CD14-positive monocyte (primary cell): Measurements from ENCODE around the gene STON2. TPM values are rescaled to one million over a fixed set of nuclear protein-coding genes. Genes with fewer than 3 reads are reported as not detected.
A peak's percentile ranks its signal among the peaks of the same experiment; 100 is the strongest.

Experiments
- DNase-seq, 3 donors: peaks; one replicate each; pipeline ENCODE4 v3.0.0-alpha.2; 2011 to 2022
- H2AFZ ChIP-seq: 2 replicates; pipeline ENCODE4 v1.6.0; 2012; ENCODE audit warnings: mild to moderate bottlenecking, low read depth, low read length, inconsistent platforms; ENCODE audit not compliant: insufficient read depth, poor library complexity, severe bottlenecking
- H3K27ac ChIP-seq, 2 donors: 1 replicate in 1 of 2; 2 replicates in 1 of 2; pipeline ENCODE4 v1.5.1; 2012 to 2013; ENCODE audit warnings: low read length in 2 of 2, control low read depth in 1 of 2, inconsistent platforms in 1 of 2, low read depth in 1 of 2, mild to moderate bottlenecking in 1 of 2
- H3K27me3 ChIP-seq, 2 donors: one replicate each; pipeline versions ENCODE4 v1.6.0 to v1.6.1; 2011 to 2013; ENCODE audit warnings: low read length in 2 of 2; ENCODE audit not compliant: control insufficient read depth in 2 of 2, insufficient read depth in 2 of 2
- H3K36me3 ChIP-seq, 2 donors: replicated peaks in 1 of 2; 1 replicate in 1 of 2; 2 replicates in 1 of 2; pipeline versions ENCODE4 v1.5.1 to v1.6.1; 2012 to 2013; ENCODE audit warnings: low read length in 2 of 2, control low read depth in 1 of 2, inconsistent platforms in 1 of 2, mild to moderate bottlenecking in 1 of 2; ENCODE audit not compliant: insufficient read depth in 2 of 2, control insufficient read depth in 1 of 2
- H3K4me1 ChIP-seq, 2 donors: 1 replicate in 1 of 2; 2 replicates in 1 of 2; pipeline versions ENCODE4 v1.5.1 to v1.6.1; 2012 to 2013; ENCODE audit warnings: low read length in 2 of 2, control low read depth in 1 of 2, inconsistent platforms in 1 of 2, mild to moderate bottlenecking in 1 of 2, moderate library complexity in 1 of 2; ENCODE audit not compliant: insufficient read depth in 2 of 2, control insufficient read depth in 1 of 2
- H3K4me2 ChIP-seq: replicated peaks from 2 replicates; pipeline ENCODE3; 2012; ENCODE audit warnings: low read length, moderate library complexity, mild to moderate bottlenecking; ENCODE audit not compliant: poor library complexity, severe bottlenecking; ENCODE audit errors: extremely low read depth
- H3K4me3 ChIP-seq, 3 experiments: fragments of 200-600 bp in 1 of 3; sonication (generic) in 1 of 3; replicated peaks in 1 of 3; 1 replicate in 2 of 3; 2 replicates in 1 of 3; pipeline ENCODE4 v1.5.1; 2011 to 2013; ENCODE audit warnings: low read length in 3 of 3, mild to moderate bottlenecking in 3 of 3, control low read depth in 2 of 3, low read depth in 2 of 3, inconsistent platforms in 1 of 3, moderate library complexity in 1 of 3
- H3K79me2 ChIP-seq: 2 replicates; pipeline ENCODE4 v1.6.0; 2012; ENCODE audit warnings: mild to moderate bottlenecking, control low read depth, inconsistent platforms, low read length, moderate library complexity; ENCODE audit not compliant: insufficient read depth
- H3K9ac ChIP-seq: 2 replicates; pipeline ENCODE4 v1.6.0; 2017; ENCODE audit warnings: low read length, mild to moderate bottlenecking; ENCODE audit not compliant: insufficient read depth, poor library complexity, severe bottlenecking
- H3K9me3 ChIP-seq, 2 donors: replicated peaks in 1 of 2; 1 replicate in 1 of 2; 2 replicates in 1 of 2; pipeline versions ENCODE4 v1.5.1 to v1.6.1; 2012 to 2013; ENCODE audit warnings: low read length in 2 of 2, control low read depth in 1 of 2; ENCODE audit not compliant: control insufficient read depth in 1 of 2, insufficient read depth in 1 of 2
- H4K20me1 ChIP-seq: 2 replicates; pipeline ENCODE4 v1.6.0; 2012; ENCODE audit warnings: mild to moderate bottlenecking, low read length, control low read depth, moderate library complexity; ENCODE audit not compliant: insufficient read depth
- H3K27ac Mint-ChIP-seq, 7 donors: one replicate each; pipeline ENCODE4 v1.8.0; 2020; ENCODE audit warnings: mild to moderate bottlenecking in 7 of 7, mixed read lengths in 7 of 7, moderate library complexity in 6 of 7, inconsistent platforms in 2 of 7
- H3K27me3 Mint-ChIP-seq, 3 donors: one replicate each; pipeline ENCODE4 v1.8.0; 2021 to 2022; ENCODE audit warnings: low read depth in 3 of 3, mild to moderate bottlenecking in 3 of 3, mixed read lengths in 3 of 3, moderate library complexity in 3 of 3, inconsistent platforms in 1 of 3
- H3K36me3 Mint-ChIP-seq, 2 donors: one replicate each; pipeline ENCODE4 v1.8.0; 2020; ENCODE audit warnings: mixed read lengths in 2 of 2, inconsistent platforms in 1 of 2, mild to moderate bottlenecking in 1 of 2
- H3K4me1 Mint-ChIP-seq: one replicate; pipeline ENCODE4 v1.8.0; 2020; ENCODE audit warnings: mild to moderate bottlenecking, mixed read lengths
- H3K4me3 Mint-ChIP-seq, 2 donors: one replicate each; pipeline ENCODE4 v1.8.0; 2020; ENCODE audit warnings: mild to moderate bottlenecking in 2 of 2, mixed read lengths in 2 of 2, moderate library complexity in 1 of 2
- H3K9me3 Mint-ChIP-seq, 7 donors: one replicate each; pipeline ENCODE4 v1.8.0; 2020 to 2022; ENCODE audit warnings: mixed read lengths in 7 of 7, mild to moderate bottlenecking in 6 of 7, moderate library complexity in 6 of 7, inconsistent platforms in 2 of 7
- CTCF ChIP-seq: fragments of 200-600 bp; IDR thresholded peaks from one replicate; pipeline ENCODE4 v1.8.0; 2022; ENCODE audit warnings: antibody characterized with exemption, mild to moderate bottlenecking
- WGBS: methylation state at CpG from one replicate; pipeline ENCODE4 v1.1.5; 2013; ENCODE audit warnings: missing lambda C conversion rate; ENCODE audit not compliant: insufficient coverage; 5-methylcytosine and 5-hydroxymethylcytosine counted together
- intact Hi-C, 2 donors: fragments of 100-400 bp; cut with micrococcal nuclease; formaldehyde crosslinking; loops; one replicate each; pipeline versions ENCODE4 v1.15.0 to v1.15.1; 2023
- polyA plus RNA-seq, 3 donors: library from polyadenylated mRNA; depleted of rRNA in 1 of 3; unstranded in 2 of 3; stranded (reverse) in 1 of 3; fragments of 300-500 nt in 2 of 3; fragments of >200 nt in 1 of 3; fragmentation: Illumina TruSeq in 2 of 3; gene quantifications; 1 replicate in 2 of 3; 2 replicates in 1 of 3; pipeline ENCODE4 v1.2.3, GENCODE V29; 2012 to 2021

The STON2 gene
- polyA plus RNA-seq, 3 donors: 1.6 to 3.2 (median 2.1) TPM

- Mint-ChIP-seq H3K4me1 (peaks cover 23% of the 10 kb centered on the region), H3K36me3 (peaks cover 4 to 16% of the 10 kb centered on the region in 2 donors), H3K27me3 (peaks cover 62 to 66% (median 62%) of the 10 kb centered on the region in 3 donors), H3K4me3 (peak overlapping the region in 1 of 2 donors; percentile 57), H3K27ac (peak overlapping the region in 2 of 7 donors; percentile 45 to 58), H3K9me3 (peaks cover 0 to 19% (median 11%) of the 10 kb centered on the region in 7 donors)
- Histone ChIP-seq H3K4me3 (no peak overlapping the region), H3K27me3 (peaks cover 50 to 58% of the 10 kb centered on the region in 2 donors), H3K9ac (no peak overlapping the region), H3K4me2 (no peak overlapping the region), H4K20me1 (peaks cover 1% of the 10 kb centered on the region), H3K27ac (no peak overlapping the region), H3K79me2 (no peaks in the 10 kb centered on the region), H3K36me3 (no peaks in the 10 kb centered on the region), H2AFZ (no peak overlapping the region), H3K4me1 (peaks cover 16% of the 10 kb centered on the region in 2 donors), H3K9me3 (peaks cover 4 to 8% of the 10 kb centered on the region in 2 donors)
- intact Hi-C loops: loop anchor here in 1 of 2 donors (5.0 kb wide), 1 partner anchor 84 kb away; no protein-coding TSS in a partner anchor
- WGBS: 100% methylated on average over 2 of the region's 7 CpGs
- no peak for TF ChIP-seq CTCF
- peak in 2 of 3 donors; percentile 19 to 65 for DNase-seq
Observed at GRCh38 chr14:81396113-81396512, 4.0 kb downstream of the STON2 start.

DNA sequence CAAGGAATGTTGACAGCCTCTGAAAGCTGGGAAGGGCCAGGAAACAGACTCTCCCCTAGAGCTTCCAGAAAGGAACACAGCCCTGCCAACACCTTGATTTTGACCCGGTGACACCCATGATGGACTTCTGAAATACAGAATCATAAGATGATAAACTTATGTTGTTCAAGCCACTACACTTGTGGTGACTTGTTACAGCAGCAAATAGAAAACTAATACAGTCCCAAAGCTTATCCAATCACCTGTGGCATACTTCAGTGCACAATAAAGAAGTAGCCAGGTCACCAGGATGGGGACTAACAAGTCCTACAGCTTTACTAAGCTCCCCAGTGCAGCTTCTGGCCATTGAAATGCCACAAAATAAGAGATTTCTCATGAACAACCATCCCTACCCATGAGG is 5.4 kb downstream of the STON2 start:
- Histone ChIP-seq H3K4me2 (no peak overlapping the region), H3K9ac (no peak overlapping the region), H3K27me3 (peaks cover 52 to 54% of the 10 kb centered on the region in 2 donors), H3K36me3 (no peaks in the 10 kb centered on the region), H3K27ac (no peak overlapping the region), H3K9me3 (peaks cover 4 to 8% of the 10 kb centered on the region in 2 donors), H3K4me1 (peaks cover 2% of the 10 kb centered on the region in 2 donors), H3K4me3 (no peak overlapping the region), H4K20me1 (no peaks in the 10 kb centered on the region), H2AFZ (no peak overlapping the region), H3K79me2 (no peaks in the 10 kb centered on the region)
- Mint-ChIP-seq H3K4me3 (peak overlapping the region in 1 of 2 donors; percentile 46), H3K27ac (no peak overlapping the region), H3K36me3 (peaks cover 2 to 15% of the 10 kb centered on the region in 2 donors), H3K9me3 (peaks cover 0 to 16% (median 11%) of the 10 kb centered on the region in 7 donors), H3K4me1 (peaks cover 9% of the 10 kb centered on the region), H3K27me3 (peaks cover 60 to 70% (median 62%) of the 10 kb centered on the region in 3 donors)
- no peak for DNase-seq
- TF ChIP-seq CTCF: no peak
- WGBS: no CpG with 5 or more reads among the region's 1 CpG
- intact Hi-C loops: loop anchor here in 1 of 2 donors (5.0 kb wide), 1 partner anchor 82 kb away; no protein-coding TSS in a partner anchor
